ENCODE data around the gene MPHOSPH10.
A peak's percentile ranks its signal among the peaks of the same experiment; 100 is the strongest.
"Not testable (repeated sequence)": the region's sequence is repeated elsewhere in the genome, so short reads cannot be mapped to it uniquely, and the experiment has no call there.

MPHOSPH10 gene, protein sequence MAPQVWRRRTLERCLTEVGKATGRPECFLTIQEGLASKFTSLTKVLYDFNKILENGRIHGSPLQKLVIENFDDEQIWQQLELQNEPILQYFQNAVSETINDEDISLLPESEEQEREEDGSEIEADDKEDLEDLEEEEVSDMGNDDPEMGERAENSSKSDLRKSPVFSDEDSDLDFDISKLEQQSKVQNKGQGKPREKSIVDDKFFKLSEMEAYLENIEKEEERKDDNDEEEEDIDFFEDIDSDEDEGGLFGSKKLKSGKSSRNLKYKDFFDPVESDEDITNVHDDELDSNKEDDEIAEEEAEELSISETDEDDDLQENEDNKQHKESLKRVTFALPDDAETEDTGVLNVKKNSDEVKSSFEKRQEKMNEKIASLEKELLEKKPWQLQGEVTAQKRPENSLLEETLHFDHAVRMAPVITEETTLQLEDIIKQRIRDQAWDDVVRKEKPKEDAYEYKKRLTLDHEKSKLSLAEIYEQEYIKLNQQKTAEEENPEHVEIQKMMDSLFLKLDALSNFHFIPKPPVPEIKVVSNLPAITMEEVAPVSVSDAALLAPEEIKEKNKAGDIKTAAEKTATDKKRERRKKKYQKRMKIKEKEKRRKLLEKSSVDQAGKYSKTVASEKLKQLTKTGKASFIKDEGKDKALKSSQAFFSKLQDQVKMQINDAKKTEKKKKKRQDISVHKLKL

DNA sequence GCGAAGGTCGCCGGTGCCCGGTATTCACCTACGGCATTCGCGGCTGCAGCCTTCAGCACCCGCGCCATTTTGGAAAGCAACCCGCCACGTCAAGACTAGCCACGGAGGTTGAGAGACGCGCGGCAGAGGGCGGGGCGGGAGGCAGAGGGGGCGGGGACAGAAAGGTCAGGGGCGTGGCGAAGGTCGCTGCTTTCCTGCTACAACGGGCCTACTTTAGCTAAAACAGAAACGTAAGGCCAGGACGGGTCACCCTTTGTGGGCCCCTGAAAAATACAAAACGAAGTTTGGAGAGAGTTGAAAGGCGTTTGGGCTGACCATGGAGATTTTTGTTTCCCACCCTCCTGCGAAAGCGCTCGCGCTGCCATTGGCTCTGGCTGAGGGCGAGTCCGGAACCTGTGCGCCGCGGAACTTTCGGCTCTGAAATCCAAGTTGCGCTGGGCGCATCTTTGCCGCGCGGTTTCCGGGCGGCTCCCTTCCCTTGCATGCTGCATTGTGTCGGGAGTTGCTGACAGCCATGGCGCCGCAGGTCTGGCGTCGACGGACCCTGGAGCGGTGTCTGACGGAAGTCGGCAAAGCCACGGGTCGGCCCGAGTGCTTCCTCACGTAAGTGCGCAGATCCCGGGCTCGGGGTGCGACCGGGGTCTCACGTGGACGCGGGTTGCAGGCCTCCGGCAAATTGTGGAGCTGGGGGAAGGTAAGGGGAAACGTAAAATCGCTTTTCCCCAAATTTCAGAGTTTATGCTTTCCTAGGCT is at the start of gene MPHOSPH10, which contains the start of gene MCEE:
MPHOSPH10 (plus strand) TSS at position 483 of the 753 bp plus-strand sequence; CDS start at position 515, 32 bp downstream.
MCEE (minus strand) TSS at position 78 of the 753 bp plus-strand sequence; CDS start at position 68, 10 bp downstream.
- peak; percentile 90 for DNase-seq

DNA sequence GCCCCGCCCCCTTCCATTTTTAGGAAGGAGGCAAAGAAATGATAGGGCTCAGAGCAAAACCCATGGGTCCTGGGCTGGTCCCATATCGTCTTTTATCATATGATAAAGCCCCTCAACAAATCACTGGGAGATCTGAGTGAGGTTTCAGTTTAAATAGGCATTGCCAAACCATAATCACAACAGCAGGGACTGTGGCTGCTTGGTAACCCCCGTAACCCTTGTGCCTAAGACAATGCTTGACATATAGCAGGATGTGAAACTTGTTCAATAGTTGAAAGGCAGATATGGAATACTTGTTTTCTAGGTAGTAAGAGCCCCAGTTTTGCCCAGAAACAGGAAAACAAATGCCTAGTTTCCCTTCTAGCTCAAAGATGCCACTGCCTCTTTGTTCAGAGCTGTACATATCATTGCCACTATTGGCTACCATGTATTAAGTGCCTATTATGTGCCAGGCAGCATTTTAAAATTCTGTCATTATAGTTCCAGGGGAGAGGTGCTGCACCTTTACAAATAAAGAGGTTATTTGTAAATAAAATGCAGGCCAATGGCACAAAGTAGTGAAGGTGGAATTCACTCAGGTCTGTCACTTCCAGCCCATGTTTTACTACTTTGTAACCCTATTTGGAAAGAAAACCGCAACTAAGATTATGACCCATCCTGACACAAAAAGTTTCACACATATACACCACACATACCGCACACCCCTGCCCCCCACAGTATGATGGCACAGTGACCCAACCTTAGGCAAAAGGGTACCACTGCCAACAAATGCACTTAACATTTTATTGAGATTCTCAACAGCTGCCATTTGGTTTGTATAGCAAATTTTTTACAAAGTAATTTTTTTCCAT is 47.8 kb upstream of the MPHOSPH10 start:
- no peak for DNase-seq

DNA sequence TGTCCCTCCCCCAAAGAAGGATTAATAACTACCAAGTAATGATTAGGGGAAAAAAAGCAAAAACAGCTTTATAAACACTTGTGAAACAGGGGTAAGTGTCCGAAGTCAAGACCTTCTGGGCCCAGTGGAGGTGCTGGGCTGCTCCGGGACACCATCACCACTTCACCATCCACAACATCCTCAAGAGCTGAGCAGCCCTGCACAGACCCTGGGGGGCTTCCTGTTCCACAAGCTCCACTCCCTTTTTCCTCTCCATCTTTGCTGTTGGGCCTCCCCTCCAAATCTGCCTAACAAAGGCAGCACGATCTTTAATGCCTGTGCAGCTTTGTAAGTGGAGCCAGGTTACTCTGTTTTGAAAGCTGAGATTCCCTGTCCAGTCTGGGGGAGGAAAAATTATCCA is 47.1 kb upstream of the MPHOSPH10 start:
- DNase-seq, result not testable (repeated sequence)

DNA sequence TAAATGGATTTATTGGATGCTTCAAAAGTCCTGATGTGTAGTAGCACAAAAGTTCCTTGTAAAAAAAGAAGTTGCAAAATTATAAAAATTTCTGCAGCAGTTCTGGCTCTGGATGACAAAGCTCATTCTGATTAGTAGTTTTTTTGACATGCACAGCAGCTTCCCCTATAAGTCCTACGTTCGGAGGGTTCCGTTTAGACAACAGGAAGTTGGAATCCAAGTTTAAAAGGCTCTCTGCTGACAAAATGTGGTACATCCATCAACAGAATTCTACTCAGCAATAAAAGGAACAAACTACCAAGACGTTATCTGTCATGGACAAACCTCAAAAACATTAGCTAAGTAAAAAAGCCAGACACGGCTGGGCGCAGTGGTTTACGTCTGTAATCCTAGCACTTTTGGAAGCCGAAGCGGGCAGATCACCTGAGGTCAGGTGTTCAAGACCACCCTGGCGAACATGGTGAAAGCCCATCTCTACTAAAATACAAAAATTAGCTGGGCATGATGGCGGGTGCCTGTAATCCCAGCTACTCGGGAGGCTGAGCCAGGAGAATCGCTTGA is 46.6 kb upstream of the MPHOSPH10 start:
- DNase-seq, result not testable (repeated sequence)

DNA sequence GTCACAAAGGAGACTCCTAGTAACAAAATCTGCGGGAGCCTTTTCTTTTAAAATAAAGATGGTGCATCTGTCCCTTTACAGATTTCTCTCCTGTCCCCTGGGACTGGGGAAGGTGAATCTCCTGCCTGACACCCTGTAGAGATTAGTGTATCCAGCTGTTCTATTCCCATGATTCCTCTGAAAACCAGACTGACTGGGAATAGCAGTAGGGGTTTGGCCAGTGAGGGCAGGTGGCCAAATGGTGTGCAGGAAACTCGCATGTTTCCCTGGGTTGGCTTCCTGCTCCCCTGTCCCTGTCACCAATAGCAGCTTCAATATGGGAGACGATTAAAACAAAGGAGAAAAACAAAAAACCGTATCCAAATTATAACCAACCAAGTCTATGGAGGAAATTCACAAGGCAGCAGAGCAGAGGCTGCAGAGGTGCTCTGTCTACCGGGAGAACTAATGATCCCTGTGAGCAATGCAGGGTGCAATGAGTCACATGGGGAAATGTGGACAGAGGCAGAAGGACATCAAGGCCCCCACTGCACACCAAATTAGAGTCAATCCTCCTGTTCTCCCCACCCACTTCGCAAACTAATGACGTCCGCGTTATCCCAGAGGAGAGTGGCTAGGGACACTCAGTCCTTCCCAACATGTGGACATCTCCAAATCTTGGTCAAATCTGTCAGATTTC is 45.0 kb upstream of the MPHOSPH10 start:
- DNase-seq, result not testable (repeated sequence)

DNA sequence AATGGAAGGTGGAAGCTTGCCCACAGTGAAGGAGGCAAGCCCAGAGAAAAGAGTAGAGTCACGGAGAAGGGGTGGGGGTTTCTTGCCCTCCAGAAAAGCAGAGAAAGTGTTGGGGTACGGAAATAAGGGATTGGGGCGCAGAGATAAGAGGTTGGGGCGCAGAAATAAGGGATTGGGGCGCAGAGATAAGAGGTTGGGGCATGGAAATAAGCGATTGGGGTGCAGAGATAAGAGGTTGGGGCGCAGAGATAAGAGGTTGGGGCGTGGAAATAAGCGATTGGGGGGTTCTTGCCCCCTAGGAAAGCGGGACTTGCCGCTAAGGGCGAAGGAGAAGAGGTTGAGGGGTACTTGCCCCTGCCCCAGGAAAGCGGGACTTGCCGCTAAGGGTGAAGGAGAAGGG is 41.0 kb upstream of the MPHOSPH10 start:
- not testable (repeated sequence) for DNase-seq

DNA sequence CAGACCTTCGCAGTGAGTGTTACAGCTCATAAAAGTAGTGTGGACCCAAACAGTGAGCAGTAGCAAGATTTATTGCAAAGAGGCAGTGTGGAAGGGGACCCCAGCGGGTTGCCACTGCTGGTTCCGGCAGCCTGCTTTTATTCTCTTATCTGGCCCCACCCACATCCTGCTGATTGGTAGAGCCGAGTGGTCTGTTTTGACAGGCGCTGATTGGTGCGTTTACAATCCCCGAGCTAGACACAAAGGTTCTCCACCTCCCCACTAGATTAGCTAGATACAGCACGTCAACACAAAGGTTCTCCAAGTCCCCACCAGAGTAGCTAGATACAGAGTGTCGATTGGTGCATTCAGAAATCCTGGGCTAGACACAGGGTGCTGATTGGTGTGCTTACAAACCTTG is 38.6 kb upstream of the MPHOSPH10 start:
- not testable (repeated sequence) for DNase-seq

DNA sequence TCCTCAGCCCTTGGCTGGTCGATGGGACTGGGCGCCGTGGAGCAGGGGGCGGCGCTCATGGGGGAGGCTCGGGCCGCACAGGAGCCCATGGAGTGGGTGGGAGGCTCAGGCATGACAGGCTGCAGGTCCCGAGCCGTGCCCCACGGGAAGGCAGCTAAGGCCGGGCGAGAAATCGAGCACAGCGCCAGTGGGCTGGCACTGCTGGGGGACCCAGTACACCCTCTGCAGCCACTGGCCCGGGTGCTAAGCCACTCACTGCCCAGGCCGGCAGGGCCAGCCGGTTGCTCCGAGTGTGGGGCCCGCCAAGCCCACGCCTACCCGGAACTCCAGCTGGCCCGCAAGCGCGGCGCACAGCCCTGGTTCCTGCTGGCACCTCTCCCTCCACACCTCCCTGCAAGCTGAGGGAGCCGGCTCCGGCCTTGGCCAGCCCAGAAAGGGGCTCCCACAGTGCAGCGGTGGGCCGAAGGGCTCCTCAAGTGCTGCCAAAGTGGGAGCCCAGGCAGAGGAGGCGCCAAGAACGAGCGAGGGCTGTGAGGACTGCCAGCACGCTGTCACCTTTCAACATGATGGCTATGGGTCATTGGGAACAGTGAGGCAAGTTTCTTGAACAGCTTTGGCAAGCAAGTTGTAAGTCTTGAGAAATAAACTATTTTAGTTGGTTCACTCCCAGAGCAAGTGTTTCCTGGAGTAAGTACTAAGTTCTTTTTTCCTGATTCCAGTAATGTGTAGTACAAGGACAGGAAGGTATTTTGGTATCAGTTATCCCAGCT is 37.8 kb upstream of the MPHOSPH10 start:
- DNase-seq, result not testable (repeated sequence)

DNA sequence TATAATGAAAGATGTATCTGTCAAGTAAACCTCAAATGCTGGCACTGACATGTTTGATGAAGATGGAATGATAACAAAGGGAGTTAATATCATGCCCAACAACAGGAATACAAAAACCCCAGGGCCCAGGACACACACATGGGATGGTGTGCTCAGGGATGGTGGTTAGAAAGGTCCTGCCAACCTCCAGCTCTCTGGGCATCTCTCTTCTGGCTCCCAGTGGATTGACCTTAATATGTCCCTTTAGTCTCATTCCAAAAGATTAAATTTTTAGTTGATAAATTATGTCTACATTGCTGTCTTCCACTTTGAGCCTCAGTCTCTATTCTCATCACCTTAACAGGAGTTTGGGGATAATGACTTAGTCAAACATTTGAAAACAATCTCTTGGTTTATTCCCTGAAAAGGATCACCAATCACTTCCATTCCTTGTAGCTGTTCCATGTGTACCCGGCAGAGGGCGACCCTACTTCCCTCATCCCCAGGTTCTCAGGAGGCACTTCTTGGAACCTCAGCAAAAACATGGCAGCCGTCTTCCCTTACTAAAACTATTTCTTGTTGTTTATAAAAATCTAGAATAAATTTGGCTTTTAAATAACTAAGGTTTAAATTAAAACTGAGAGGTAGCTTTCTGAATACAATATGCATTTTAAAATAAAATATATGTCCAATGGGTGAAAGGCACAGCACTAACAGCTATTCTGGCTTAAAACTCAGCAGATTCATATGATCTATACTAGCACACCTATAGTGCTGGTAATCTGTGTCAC is 30.1 kb upstream of the MPHOSPH10 start:
- DNase-seq, result peak; percentile 46

DNA sequence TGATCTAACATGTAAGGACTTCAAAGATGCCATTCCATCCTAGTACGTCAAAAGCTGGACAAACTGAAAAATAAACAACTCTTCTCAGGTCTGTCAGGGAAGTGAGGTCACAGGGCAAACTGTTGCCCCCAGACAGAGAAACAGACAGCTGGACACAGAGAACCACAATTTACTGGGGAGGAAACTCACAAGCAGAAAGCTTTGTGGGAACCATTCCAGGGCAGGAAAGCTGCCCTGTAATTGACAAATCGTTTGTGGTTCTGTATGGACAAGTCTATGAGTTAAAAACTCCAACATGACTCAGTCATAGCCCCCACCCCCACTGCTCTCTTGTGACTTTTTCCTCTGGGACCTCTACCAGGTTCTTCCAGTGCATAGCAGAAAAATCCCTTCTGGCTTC is 28.8 kb upstream of the MPHOSPH10 start:
- no peak for DNase-seq

DNA sequence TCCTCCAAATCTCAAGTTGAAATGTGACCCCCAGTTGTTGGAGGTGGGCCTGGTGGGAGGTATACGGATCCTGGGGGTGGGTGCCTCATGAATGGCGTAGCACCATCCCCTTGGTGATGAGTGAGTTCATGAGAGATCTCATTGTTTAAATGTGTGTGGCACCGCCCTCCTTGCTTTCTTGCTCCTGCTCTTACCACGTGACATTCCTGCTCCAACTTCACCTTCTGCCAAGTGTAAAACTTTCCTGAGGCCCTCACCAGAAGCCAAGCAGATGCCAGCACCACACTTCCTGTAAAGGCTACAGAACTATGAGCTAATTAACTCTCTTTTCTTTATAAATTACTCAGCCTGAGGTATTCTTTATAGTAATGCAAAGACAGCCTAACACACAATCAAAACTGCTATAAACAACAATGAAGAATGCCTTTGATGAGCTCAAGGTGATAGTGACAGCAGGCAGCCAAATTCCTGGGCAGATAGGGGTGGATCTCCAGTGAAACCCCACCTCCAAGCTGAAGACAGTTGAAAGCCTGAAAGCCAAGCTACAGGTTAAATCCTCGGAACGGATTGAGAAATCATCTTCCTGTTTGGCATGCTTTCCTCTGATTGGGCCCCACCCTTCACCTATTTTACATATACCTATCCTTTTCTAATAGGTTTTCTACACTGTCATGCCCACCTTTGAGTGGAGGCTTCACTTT is 27.3 kb upstream of the MPHOSPH10 start:
- no peak for DNase-seq

DNA sequence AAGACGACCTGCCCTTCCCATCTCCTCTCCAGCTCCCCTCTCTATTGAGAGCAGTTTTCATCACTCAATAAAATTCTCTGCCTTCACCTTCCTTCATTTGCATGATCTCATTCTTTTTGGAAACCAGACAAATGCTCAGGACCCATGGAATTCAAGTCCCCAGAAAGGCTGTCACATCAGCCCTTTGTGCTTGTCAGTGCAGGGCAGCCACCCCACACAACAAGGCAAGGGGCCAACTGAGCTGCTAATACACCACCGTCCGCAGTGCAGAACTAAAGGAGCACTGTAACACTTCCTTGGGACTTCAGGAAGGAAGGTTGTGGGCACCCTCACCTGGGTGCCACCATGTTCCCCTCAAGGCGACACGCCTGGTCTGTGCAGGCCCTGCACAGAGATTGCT is 26.6 kb upstream of the MPHOSPH10 start:
- DNase-seq, result no peak

DNA sequence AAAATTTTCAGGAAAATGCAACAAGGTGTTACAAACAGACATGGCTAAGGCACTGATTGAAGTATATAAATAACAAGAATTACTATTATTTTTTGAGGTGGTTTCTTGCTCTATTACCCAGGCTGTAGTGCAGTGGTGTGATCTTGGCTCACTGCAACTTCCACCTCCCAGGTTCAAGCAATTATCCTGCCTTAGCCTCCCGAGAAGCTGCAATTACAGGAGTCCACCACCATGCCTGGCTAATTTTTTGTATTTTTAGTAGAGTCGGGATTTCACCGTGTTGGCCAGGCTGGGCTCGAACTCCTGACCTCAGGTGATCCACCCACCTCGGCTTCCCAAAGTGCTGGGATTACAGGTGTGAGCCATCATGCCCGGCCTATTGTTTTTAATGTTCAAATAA is 24.0 kb upstream of the MPHOSPH10 start:
- not testable (repeated sequence) for DNase-seq

DNA sequence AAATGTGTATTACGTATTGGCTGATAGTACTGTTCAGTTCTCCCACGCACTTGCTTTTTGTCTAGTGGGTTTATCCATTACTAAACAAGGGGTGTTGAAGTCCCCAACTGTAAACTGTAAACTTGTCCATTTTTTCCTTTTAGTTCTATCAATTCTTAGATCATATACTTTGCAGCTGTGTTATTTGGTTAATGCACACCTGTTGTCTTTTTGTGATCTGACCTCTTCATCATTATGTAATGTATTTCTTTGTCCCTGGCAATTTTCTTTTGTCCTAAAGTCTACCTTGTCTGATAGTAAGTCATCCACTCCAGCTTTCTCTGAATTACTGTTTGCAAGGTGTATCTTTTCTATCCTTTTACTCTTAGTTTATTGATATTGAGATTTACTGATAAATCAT is 22.3 kb upstream of the MPHOSPH10 start:
- no peak for DNase-seq

DNA sequence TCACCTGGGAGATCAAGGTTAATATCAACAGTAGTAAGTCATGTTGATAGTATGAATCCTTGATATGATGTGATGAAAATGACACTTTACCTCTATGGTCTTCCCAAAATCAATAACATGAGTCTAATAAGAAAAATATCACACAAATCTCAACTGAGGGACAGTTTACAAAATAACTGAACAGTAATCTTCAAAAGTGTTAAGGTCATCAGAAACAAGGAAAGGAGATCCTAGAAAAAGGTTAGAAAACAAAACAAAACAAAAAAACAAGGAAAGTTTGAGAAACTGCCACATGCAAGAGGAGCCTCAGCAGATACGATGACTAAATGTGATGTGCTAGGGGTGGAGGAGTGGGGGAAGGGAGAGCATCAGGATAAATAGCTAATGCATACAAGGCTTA is 16.6 kb upstream of the MPHOSPH10 start:
- DNase-seq, result no peak

DNA sequence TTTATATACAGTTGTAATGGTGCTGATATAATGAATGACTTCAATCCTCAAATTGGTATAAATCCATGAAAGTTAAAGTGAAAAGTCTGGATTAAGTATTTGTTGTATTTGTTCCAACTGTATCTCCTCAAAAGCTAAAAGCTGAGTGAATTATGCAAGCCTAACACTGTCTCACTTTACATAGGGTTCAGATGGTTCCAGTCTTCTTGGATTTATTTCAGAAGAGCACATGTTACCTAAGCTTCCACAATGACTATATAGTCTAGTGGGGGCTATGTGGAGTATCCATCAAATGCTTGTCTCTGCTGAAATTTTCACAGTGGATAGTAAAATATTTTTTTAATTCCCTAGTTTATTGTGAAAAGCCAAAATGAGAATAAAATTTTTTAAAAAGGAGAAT is 13.4 kb upstream of the MPHOSPH10 start:
- DNase-seq, result no peak

DNA sequence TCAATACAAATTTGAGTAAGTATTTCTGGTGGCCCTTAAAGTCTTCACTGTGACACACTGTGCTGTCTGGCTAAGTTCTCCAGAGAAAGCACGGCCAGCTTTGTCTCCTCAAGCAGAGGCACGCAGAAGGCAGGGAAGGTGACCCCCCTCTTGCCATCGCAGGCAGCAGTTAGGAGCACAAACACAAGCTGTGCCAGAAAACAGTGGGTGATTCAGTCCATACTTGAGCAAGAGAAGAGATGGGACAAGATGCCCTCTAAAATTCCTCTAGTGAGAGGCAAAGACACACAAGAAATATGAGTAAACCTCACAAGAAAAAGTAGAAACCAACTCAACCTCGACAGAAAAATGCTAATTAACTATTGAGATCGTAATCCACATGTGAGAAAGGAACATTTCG is 10.2 kb upstream of the MPHOSPH10 start:
- no peak for DNase-seq

DNA sequence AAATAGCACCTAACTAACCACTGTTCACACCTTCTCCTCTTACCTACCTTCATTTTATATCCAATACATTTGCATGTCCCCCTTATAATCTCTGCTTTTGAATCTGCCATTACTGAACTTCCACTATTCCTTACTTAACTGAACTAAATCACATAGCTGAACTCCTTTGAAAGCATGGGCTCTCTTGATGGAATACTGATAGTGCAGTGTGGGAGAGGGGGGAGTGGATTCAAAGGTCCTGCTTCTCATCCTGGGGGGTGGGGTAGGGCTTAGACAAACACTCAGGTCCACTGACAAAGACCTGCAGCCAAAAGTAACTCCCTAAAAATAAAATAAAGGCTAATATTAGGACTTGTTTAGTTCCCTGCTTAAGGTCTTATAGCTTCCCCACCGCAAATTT is 9.0 kb upstream of the MPHOSPH10 start:
- no peak for DNase-seq
